Measurements from ENCODE around the gene LIX1. TPM values are rescaled to one million over a fixed set of nuclear protein-coding genes. Genes with fewer than 3 reads are reported as not detected.
"Not testable (repeated sequence)": the region's sequence is repeated elsewhere in the genome, so short reads cannot be mapped to it uniquely, and the experiment has no call there.

Gene LIX1
- total RNA-seq, 1 donor from 2014 or later, result not detected

- no peak for DNase-seq (ENCODE audit: low read depth in 2 of 2)
Observed at GRCh38 chr5:97102010-97102470, 40.4 kb downstream of the LIX1 start.

DNA sequence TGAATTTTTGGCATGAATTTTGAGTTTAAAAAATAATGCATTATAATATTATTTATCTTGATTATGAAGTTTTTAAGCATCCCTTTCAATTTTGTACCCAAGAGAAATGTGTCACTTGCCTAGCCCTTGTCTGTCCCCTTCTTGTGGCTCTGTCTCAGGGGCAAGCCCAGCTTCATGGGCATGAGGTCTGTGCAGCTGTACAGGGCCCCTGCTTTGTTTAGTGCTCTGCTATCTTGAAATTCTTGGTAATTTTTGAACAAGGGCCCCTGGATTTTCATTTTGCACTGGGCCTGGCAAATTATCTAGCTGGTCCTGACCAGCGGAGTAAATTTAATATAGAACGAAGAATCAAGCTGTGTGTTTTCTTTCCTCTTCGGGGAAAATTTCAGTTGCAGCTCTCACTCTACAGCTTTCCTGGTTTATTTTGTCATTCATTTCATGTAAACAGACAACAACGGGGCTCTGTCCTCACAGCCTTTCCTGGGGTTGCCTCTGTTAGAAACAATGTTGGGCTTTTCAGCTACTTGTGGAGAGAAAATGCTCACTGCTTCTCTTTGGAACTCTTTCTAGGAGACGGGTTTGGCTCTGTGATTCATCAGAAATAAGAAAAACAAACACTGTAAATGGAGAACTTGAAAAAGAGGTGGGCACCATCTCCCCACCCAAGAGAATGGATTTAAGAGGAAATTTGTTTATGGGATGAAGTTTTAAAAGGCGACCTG, 41.1 kb downstream of the LIX1 start:
- DNase-seq (ENCODE audit: low read depth in 2 of 2), result no peak

DNA sequence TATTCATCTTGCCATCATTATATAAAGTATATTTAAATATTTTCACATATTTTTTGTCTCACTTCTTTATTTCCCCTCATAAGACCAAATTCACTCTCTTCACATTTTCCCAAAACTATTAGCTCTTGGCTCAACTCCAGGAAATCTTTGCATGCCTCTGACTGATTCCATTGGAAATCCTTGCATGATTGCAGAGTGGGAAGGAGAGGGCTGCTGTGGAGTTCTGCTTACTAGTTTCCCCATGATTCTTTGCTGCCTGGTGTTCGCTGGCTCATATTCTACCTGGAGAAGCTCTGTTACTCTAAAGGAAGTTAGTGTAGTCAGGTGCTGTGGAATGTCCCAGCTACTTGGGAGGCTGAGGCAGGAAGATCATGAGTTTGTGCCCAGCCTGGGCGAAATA, 41.9 kb downstream of the LIX1 start:
- no peak for DNase-seq (ENCODE audit: low read depth in 2 of 2)

GRCh38 chr5:97098922-97099321, 43.5 kb downstream of the LIX1 start:
- DNase-seq (ENCODE audit: low read depth in 2 of 2), result no peak

- no peak for DNase-seq (ENCODE audit: low read depth in 2 of 2)
Observed at GRCh38 chr5:97097326-97098230, 44.8 kb downstream of the LIX1 start.

DNA sequence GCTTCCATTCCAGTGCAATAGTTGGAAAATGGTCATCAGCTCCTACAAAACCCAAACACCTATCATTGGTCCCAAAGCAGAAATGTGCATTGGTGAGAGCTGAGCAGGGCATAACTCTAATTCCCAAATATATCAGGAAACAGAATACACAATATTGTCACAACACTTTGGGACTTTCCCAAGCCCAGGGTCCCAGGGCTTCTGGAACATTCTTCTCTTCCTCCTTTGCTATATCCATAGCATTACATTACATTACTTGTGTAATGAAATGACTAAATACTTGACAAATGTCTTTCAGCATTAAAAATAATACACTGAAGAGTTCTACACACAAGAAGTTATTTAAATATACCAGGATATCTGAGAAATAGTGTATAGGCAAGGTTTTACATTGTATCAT, 45.6 kb downstream of the LIX1 start:
- DNase-seq (ENCODE audit: low read depth in 2 of 2), result no peak

- DNase-seq (ENCODE audit: low read depth in 2 of 2), result no peak
Observed at GRCh38 chr5:97096191-97096590, 46.2 kb downstream of the LIX1 start.

DNA sequence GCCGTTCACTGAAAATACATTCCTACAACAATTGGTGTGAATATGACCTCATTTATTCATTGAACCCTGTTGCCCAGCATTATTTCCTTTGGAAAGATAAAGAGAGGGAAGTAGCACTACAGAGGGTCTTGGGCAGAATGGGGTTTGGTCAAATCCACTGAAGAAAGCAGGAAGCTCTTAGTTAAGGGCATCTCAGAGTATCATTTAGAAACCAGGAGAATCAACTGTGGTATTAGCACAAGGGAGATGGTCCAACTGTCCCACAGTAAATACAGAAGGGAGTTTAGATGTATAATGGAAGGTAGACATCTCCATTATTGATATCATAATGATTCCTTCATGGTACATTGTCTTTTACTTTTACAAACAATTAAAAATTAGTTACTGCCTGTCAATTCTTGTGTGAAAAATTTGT, 47.1 kb downstream of the LIX1 start:
- no peak for DNase-seq (ENCODE audit: low read depth in 2 of 2)

GRCh38 chr5:97094579-97095317, 47.7 kb downstream of the LIX1 start:
- DNase-seq (ENCODE audit: low read depth in 2 of 2), result no peak

GRCh38 chr5:97093193-97093592, 49.2 kb downstream of the LIX1 start:
- DNase-seq (ENCODE audit: low read depth in 2 of 2), result no peak

GRCh38 chr5:97090944-97091343, 51.5 kb downstream of the LIX1 start:
- no peak for DNase-seq (ENCODE audit: low read depth in 2 of 2)

- DNase-seq (ENCODE audit: low read depth in 2 of 2), result no peak
Observed at GRCh38 chr5:97089149-97089801, 53.1 kb downstream of the LIX1 start.

GRCh38 chr5:97088774-97089148, 53.6 kb downstream of the LIX1 start:
- no peak for DNase-seq (ENCODE audit: low read depth in 2 of 2)

- DNase-seq (ENCODE audit: low read depth in 2 of 2), result no peak
Observed at GRCh38 chr5:97087138-97087537, 55.3 kb downstream of the LIX1 start.

GRCh38 chr5:97085459-97086181, 56.8 kb downstream of the LIX1 start:
- no peak for DNase-seq (ENCODE audit: low read depth in 2 of 2)

GRCh38 chr5:97084782-97085458, 57.5 kb downstream of the LIX1 start:
- not testable (repeated sequence) for DNase-seq (ENCODE audit: low read depth in 2 of 2)

DNA sequence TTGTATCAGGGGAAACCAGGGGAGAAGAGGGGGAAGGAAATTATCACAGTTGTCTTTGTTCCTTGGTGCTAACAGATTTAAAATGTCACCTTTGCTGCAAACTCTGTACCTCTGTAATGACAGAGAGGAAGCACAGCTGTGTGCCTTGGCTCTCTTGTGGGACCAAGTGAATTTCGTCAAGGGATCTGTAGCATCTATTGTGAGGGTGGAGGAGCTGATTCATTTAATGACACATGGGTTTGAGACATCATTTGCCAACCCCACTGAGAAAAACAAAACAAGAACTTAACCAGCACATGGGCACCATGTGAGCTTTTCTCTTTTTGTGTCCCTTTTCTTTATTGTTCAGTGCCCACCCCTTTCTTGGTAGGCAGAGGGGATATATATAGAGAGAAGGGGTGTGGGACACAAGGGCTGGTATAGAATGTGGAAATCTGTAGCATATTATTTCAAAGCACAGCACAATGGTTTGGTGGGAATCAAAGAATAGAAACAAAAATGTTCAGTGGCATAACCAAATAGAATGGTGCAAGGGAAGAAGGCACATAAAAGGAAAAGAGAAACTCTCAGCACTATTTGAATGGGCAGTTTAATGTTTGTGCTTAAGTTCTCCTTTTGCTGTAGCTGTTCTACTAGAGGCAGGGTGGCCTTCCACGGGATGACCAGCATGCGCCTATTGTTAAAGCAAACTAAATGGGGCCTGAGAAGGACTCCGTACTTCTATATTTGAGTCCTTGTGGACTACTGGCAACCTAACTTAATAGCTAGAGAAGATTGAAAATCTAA, 63.3 kb downstream of the LIX1 start:
- no peak for DNase-seq (ENCODE audit: low read depth in 2 of 2)

DNA sequence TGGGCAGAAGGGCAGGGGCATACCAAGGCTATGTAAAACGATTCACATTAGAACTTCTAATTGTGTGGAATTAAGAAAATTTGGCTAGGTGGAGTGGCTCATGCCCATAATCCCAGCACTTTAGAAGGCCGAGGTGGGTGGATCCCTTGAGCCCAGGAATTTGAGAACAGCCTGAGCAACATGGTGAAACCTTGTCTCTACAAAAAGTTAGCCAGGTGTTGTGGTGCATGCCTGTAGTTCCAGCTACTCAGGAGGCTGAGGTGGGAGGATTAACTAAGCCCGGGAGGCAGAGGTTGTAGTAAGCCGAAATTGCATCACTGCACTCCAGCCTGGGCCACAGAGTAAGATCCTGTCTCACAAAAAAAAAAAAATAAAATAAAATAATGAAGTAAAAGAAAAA, 65.2 kb downstream of the LIX1 start:
- no peak for DNase-seq (ENCODE audit: low read depth in 2 of 2)

DNA sequence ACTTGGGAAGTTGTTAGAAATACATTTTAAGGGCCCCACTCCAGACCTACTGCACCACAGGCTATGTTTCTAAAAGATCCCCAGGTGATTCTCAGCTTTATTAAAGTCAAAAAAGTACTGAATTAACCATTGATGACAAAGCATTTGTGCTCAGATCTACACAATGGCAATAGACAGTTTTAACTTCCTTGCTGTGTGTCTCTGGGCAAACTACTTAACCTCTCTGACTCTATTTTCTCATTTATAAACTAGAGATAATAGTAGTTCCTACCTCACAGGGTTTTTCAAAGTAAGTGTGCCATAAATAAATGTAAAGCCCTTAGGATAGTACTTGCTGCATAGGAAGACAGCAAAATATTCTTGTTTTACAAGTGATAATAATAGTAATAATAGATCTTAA, 66.3 kb downstream of the LIX1 start:
- no peak for DNase-seq (ENCODE audit: low read depth in 2 of 2)

Measured in dermis microvascular lymphatic vessel endothelial cell (primary cell).